GM18867 (cell line): ENCODE measurements around the gene DOCK7.

Experiments used
- ATAC-seq: cut with Tn5 transposase; IDR thresholded peaks from one replicate; pipeline ENCODE4 v1.9.1; 2021; ENCODE audit warnings: mild to moderate bottlenecking, moderate library complexity; ENCODE audit not compliant: unreplicated experiment

Gene DOCK7

GRCh38 chr1:62457955-62458354 lies 230.2 kb downstream of the DOCK7 start:
- no peak for ATAC-seq

GRCh38 chr1:62452951-62453350 lies 235.2 kb downstream of the DOCK7 start:
- ATAC-seq = no peak

DNA sequence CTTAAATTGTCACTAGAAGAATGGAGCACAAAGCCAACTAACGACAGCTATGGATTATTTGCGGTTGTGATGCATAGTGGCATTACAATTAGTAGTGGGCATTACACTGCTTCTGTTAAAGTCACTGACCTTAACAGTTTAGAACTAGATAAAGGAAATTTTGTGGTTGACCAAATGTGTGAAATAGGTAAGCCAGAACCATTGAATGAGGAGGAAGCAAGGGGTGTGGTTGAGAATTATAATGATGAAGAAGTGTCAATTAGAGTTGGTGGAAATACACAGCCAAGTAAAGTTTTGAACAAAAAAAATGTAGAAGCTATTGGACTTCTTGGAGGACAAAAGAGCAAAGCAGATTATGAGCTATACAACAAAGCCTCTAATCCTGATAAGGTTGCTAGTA lies 237.9 kb downstream of the DOCK7 start:
- peak; percentile 63 for ATAC-seq

DNA sequence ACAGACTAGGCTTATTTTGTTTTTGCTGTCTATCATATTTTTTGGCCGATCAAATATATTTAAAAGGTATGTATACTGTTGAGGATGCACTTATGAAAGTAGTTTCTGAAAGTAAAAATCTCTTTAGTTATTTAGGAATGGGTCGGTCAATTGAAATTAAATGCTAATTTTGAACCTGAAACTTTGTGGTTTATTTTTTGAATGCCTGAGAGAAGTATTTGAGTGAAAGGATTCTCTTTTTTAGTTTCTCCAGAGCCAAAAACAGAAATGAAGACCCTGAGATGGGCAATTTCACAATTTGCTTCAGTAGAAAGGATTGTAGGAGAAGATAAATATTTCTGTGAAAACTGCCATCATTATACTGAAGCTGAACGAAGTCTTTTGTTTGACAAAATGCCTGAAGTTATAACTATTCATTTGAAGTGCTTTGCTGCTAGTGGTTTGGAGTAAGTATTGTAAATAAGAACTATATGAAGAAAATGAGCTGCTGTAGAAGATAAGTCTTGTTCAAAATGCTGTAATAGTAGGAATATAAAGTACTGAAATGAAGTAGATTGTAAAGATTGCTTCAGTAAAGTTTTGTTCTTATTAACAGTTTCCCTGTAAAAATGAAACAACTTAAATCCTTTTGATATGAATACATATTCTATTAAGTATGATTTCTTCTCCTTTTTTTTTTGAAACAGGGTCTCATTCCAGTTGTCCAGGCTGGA lies 239.8 kb downstream of the DOCK7 start:
- ATAC-seq = no peak

DNA sequence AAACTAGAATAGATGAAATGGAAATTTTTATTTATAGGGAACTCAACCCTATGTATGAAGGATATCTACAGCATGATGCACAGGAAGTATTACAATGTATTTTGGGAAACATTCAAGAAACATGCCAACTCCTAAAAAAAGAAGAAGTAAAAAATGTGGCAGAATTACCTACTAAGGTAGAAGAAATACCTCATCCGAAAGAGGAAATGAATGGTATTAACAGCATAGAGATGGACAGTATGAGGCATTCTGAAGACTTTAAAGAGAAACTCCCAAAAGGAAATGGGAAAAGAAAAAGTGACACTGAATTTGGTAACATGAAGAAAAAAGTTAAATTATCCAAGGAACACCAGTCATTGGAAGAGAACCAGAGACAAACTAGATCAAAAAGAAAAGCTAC lies 243.5 kb downstream of the DOCK7 start:
- no peak for ATAC-seq

- peak; percentile 21 for ATAC-seq
Observed at GRCh38 chr1:62439652-62440371, 248.4 kb downstream of the DOCK7 start.

GRCh38 chr1:62438163-62438562 lies 250.0 kb downstream of the DOCK7 start:
- ATAC-seq = no peak

- peak; percentile 0 for ATAC-seq
Observed at GRCh38 chr1:62437273-62437940, 250.8 kb downstream of the DOCK7 start.

DNA sequence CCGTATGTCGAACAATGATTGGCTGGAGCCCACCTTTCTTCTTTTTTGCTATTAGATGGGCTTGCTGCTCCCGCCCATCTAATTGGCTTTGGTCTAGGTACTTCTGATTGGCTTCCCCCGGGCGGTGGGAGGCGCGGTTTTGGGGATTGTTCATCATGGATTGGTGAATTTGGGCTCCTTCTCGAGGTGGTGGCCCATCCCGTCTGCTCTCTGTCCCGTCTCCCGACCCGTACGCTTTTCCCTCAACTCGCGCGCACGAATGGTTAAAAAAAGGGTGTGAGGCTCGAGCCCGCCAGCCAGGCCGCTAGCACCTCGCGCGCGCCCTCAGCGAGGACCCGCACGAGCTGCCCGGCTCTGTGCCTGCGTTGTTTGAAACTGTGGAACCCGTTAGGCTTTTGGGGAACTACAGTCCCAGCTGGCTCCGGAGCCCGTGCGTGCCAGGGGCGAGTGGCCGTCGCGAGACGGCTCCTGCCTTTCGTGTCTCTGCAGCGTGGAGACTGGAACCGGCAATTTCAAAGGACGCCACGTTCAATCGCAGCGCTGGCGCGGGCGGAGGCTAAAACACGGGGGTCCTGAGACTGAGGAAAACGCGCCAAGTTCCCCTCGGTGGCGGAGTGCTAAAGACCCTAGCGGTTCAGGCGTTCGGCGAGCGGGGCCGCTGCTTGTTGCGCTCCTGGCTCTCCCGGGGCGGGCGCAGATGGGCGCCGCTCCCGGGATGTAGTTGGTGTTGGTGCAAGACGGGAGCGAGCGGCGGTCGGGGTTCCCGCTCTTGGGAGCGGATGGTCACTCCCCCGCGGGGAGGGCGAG lies 251.5 kb downstream of the DOCK7 start, which contains the start of gene USP1:
USP1 (plus strand) TSS at position 584 of the 807 bp plus-strand sequence. CDS start 2,819 bp downstream, outside the sequence.
- ATAC-seq = peak; percentile 76

- ATAC-seq = peak; percentile 66
Observed at GRCh38 chr1:62436039-62436465, 252.1 kb downstream of the DOCK7 start.

DNA sequence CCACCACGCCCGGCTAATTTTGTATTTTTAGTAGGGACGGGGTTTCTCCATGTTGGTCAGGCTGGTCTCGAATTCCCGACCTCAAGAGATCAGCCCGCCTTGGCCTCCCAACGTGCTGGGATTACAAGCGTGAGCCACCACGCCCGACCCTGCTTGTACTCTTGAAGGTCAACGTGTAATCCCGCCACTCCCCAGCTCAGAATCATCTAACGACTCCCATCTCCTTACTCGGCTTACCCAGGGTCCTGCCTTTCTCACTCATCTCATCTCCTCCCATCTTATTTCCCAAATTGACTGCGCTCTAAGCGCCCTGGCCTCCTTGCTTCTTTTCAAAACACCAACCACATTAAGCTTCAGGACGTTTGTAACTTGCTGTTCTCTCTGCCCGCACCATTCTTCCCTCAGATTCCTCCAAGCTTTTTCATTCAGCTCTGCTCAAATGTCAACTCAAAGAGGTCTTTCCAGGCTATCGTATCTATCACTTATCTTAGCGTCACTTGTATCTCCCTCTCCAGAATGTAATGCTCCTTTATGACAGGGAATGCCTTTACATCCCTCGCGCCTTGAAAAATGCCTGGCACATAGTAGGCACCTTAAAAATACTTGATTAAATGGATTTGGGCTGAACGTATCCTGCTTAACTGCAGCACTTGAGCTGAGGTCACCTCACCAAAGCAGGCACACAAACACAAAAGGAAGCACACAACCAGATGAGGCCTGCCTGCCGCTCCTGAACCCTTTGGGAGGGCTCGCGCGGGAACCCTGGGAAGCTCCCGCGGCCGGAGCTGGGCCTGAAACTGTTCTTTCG lies 252.8 kb downstream of the DOCK7 start:
- ATAC-seq = no peak

DNA sequence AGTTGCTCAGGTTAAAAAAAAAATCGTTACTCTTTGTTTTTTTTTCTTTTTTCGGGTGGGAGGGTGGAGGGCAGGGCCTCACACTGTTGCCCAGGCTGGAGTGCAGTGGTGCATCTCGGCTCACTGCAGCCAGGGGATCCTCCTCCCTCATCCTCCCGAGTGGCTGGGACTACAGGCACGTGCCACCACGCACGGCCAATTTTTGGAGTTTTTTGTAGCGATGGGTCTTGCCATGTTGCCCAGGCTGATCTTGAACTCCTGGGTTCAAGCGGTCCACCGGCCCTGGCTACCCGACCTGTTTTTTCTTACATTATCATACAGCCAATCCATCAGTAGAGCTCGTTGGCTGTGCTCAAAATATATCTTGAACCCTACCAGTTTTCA lies 253.6 kb downstream of the DOCK7 start:
- ATAC-seq = no peak

- no peak for ATAC-seq
Observed at GRCh38 chr1:62433861-62434617, 254.1 kb downstream of the DOCK7 start.

- no peak for ATAC-seq
Observed at GRCh38 chr1:62429581-62429980, 258.6 kb downstream of the DOCK7 start.

DNA sequence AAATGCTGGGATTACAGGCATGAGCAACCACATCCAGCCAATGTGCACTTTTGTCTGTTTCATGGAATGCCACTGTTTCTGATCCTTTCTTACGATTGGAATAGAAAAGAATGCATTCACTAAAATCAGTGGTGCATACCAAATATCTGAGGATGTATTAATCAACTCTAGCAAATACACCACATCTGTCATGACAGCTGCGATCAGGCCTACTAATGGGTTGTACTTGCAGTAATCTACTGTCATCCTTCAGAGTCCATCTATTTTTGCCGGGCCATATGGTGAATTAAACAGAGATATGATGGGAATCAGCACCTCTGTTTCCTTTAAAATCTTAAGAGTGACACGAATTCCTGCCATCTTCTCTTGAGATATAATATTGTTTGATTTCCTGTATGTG lies 259.8 kb downstream of the DOCK7 start:
- no peak for ATAC-seq

- ATAC-seq = no peak
Observed at GRCh38 chr1:62426794-62427193, 261.4 kb downstream of the DOCK7 start.

GRCh38 chr1:62426237-62426636 lies 261.9 kb downstream of the DOCK7 start:
- no peak for ATAC-seq

DNA sequence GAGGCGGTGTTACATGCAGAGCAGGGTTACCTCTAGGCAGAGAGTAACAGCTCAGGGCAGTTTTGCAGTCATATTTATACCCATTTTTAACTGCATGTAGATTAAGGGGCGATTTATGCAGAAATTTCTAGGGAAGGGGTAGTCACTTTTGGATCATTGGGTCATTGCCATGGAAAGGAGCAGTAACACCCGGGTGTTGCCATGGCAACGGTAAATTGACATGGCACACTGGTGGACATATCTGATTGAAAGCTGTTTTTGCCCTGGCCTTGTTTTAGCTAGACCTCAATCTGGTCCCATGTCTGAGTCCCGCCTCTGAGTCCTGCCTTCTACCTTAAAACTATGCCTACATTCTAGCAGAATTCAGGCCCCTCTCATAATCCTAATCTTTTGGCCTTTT lies 263.1 kb downstream of the DOCK7 start:
- ATAC-seq = no peak

GRCh38 chr1:62424411-62424810 lies 263.8 kb downstream of the DOCK7 start:
- ATAC-seq = no peak
